GM15510 (cell line): ENCODE results near the gene C19orf47.

ENCODE experiments used
- POLR2A ChIP-seq: IDR thresholded peaks from 3 replicates; pipeline ENCODE4 v1.6.1; 2011; ENCODE audit warnings: borderline replicate concordance; ENCODE audit not compliant: insufficient read length; ENCODE audit errors: extremely low read depth

C19orf47 gene

DNA sequence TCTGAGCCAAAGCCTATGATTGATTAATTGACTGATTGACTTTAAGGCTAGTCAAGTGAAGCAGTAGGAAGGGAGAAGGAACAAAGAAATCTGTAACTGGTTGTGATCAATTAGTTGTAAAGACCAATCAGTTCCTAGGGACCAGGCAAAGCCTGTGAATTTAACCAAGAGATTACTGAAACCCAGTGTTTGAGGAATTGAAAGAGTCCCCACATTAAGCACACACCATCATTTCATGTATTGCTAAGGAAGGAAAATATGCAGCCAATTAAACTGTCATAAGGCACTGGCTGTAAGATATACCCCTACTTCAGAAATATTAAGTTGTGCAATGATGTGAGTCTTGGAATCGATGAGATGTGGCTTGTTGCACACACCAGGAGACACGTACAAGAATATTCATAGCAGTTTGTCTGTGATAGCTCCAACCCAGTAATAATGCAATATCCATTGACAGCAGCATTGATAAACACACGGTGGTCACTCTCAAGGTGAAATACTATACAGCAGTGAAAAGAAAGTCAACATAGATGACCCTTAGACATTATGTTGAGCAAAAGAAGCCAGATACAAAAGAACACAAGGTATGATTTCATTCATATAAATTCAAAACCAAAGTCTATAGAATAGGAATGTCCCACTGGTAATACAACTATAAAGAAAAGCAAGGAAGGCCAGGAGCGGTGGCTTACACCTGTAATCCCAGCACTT lies 9.0 kb downstream of the C19orf47 start:
- TF ChIP-seq POLR2A: no peak

DNA sequence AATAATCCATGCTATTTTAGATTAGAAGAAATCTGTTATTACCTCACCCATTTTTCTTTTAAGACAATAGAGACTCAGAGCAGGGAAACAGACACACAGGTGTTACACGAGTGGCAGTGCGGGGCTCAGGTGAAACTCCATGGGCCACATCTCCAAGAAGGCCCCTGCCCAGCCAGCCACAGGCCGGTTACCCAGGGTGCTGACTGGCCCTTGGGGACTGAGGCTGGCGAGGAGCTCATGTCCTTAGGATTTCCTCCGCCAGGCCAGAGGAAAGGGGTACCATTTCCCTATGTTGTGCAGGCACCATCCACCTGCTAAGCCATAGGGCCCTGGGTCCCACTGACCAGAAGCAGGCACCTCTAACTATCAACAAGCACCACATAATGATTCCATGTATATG lies 10.6 kb downstream of the C19orf47 start:
- no peak for TF ChIP-seq POLR2A

DNA sequence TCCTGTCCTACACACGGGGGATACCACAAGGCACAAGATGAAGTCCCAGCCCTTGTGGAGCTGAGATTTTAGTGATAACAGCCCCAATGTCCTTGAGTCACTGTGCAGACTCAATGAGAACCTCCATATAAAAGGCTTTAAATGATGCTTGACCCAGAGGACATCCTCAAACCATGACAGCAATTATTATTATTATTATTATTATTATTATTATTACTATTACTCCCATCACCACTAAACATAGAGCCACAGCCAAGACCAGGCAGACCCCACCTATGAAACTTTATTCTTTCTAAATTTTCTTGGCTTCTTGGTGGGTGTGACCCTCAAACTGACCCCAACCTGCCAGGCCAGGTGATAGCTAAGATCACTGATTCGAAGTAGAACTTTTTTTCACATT lies 11.1 kb downstream of the C19orf47 start:
- TF ChIP-seq POLR2A: no peak

DNA sequence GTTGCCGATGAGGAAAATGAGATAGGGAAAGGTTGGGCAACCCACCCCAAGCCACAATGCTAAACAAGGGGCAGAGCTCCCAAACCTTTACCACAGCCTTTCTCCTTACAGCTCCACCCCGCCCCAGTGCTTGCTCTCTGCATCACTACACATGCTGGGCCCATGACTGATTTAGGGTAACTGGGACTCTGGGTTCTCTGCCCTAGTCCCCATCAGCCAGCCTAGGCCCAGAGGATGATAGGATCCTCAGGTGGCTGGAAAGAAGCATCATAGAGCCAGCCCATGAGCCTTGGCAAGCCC lies 11.6 kb downstream of the C19orf47 start:
- TF ChIP-seq POLR2A: no peak

DNA sequence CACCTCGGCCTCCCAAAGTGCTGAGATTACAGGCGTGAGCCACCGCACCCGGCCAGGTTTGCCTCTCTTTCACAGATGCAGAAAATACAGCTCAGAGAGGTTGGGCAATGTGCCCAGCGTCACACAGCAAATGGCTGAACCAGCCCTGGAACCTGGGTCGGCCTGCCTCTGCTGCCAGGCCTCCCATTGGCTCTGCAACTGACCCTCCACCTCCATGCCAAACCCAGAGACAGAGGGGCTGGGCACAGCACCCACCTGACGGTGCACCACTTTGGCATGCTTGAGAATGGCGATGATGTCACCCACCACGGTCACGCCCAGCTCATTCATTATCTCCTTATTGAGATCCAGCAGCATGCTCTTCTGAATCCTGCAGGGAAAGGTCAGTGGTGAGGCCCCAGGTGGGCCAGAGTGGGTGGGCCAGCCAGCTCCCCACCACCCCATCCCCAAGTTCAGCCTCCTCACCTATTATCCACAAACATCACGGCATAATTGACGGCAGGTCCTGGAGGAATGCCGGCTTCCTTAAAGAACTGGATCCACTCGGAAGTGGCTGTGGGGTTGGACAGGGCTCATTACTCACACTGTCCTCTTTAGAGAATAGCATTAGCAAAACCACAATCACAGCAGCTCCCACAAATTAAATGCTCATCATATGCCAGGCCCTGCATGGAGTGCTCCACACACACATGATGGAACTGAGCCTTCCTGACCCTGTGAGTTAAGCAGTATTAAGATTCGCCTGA lies 12.2 kb downstream of the C19orf47 start:
- TF ChIP-seq POLR2A: no peak

DNA sequence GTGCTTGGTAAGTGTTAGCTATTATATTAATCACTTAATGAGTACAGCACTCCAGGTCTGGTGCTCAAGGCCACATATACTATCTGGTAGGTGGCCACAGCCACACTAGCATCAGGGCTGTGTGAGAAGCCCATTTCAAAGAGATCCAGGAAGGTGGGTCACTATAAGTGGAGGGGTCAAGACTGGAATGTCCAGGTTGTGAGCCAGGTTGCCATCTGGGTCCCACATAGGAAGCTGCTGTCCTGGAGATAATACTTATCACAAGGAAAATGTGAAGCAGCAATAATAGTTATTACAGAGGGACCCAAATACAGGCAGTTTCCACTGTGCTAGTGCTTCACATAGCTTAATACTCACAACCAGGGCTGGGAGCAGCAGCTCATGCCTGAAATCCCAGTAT lies 13.1 kb downstream of the C19orf47 start:
- no peak for TF ChIP-seq POLR2A

DNA sequence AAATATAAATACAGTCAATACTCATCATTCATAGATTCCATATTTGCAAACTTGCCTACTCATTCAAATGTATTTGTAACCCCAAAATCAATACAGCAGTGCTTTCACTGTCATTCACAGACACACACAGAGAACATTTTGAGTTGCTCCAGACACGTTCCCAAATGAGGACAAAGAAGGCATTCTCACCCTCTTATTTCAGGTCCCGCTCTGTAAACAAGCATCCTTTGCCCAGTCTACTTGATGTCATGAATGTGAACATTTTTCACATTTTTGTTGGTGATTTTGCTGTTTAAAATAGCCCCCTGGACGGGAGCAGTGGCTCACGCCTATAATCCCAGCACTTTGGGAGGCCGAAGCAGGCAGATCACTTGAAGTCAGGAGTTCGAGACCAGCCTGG lies 15.5 kb downstream of the C19orf47 start:
- TF ChIP-seq POLR2A: no peak

DNA sequence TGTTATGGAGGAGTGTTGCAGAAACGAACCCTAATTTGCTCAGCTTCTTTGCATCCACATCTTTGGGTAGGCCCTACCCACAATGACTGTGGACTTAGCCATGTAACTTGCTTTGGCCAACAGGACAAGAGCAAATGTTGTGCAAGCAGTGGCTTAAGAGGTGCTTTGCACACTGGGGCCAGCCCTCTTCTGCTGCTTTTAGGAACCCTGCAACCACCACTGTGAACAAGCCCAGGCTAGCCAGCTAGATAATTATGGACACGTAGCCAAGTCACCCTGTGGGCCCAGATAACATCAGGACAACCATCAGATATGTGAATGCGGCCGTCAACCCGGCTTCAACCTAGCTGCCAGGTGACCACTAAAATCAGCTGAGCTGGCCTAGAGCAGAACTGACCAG lies 17.1 kb downstream of the C19orf47 start:
- no peak for TF ChIP-seq POLR2A

DNA sequence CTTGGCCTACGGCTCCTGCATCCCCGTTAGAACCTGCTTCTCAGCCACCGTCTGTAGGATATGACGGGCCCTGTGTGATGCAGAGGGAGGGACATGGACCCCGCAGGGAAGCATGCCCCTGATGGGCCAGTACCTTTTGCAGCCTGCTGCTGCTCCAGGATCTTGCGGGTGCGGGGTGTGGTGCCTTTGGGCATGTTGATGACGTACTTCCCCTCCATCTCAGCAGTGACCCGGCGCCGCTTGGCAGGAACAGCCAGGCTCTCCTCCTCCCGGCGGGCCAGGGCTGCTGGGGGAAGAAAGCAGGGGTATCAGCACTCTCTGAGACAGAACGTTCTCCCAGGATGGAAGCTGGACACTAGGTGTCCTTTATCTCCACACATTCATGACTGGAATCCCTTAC lies 22.0 kb downstream of the C19orf47 start:
- no peak for TF ChIP-seq POLR2A

DNA sequence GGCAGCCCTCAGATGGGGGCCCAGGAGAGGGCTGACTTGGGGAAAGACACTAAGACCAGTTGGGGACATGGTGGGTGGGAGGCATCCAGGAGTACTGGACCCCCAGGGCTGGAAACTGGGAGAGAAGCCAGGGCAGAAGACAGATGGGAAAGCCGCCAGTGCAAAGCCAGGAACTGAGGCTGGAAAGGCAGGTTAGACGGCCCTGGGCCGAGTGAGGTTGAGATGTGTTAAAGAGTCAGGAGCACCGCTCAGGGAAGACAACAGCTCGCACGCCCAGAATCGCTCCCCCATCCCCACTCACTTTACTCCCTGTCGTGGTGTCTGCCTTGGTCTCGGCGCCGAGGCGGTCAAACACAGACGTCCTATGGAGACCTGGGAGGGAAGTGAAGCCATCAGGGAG lies 24.5 kb downstream of the C19orf47 start:
- TF ChIP-seq POLR2A: no peak

DNA sequence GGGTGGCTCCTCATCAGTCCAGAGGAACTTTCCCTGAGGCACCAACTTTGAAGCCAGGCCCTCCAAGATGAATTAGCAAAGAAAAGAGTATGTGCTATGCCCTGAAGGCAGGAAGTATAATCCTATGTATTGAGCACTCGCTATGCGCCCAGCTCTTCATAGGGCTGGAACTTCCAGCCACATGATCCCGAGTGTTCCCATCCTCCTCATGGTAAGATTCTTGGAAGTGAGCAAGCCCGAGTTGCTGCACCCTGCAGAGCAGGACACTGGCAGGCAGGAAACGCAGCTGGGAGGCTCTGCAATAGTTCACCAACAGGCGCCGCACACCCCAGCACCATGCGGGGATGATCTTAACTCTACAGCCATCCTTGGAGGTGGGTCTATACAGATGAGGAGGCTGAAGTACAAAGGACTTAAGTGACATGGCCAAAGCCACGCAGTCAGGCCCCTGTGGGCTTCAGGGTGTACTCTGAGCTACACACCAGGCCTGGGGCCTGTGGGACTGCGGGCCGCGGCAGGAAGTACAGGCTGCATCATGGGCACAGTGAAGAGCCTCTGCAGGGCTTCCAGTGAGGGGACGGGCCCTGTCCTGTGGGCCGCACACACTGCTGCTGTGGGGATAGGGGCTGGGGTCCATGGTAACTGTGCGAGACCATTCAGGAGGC lies 25.1 kb downstream of the C19orf47 start:
- no peak for TF ChIP-seq POLR2A

DNA sequence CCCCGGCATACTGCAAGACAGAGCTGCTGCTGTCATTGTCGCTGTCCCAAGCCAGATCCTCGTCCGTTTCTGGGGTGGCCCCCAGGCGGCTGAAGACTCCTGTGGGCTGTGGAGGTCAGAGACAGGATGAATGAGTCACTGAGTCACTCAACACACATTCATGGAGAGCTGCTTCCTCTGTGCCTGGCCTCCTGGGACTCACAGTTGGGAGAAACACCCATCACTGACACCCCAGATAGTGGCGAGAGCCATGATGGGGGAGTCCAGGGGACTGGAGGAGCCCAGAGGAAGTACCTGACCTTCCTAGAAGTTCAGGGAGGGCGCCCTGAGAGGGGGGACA lies 26.0 kb downstream of the C19orf47 start:
- TF ChIP-seq POLR2A: no peak

DNA sequence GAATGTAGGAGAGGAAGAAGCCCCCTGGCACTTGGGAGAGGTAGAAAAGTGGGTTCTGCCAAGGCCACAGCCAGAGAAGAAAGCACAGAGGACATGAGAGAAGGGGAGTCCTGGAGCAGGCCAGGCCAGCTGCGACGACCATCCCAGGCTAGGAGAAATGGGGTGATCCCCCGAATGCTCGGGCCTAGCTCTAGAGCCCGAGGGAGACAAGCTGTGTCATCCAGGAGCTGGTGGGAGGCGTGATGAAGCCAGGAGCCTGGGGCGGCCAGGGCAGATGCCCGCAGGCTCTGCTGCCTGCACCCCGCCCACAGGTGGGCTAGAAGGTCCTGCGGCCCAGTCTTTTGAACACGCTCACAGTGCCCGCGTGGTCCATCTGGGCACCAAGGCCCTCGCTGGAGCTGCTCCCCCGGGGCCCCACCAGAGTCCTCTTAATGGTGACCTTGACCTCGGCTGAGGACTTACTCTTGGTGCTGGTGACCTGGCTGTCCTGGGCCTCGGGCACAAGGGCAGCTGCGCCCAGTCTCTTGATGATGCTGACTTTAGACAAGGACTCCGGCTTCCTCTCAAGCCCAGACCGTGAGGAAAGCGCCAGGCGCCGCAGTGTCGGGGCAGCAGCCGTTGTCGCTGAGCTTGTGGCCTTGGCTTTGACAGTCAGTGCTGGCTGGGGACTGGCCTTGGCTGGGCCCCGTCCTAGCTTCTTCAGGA lies 26.5 kb downstream of the C19orf47 start:
- TF ChIP-seq POLR2A: no peak

DNA sequence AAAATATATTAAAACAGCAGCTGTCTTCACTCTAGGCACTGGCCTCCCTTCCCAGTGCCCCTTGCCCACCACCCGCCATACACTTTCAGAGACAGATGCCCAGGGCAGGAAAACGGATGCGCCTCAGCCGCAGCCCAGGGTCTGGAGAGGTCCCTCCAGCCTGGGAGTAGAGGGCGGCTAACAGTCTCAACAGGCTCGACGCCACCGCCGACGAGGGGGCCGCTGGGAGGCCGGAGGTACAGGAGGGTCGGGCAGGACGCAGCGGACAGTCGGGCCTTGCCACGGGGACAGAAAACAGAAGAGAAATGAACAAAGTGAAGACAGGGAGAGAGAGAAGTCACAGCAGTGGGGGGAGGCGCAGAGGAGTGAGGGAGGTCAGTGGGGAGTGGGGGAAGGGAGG lies 27.1 kb downstream of the C19orf47 start:
- TF ChIP-seq POLR2A: no peak

DNA sequence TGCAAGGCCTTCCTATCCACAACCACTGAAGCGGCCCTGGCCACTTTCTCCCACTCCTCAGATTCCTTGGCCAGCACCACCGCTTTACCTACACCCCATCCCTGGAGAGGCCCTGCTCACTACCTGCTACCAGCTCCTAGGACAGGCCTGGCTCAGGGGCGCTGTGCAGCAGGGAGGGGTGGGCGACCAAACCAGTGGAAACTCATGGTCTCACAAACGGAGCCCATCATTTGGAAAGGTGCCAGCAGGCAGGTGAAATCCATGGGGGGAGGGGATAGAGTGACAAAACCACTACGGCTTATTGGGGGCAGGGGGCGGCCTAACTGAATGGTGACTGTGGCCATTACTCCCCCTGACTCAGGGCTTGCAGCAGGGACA lies 27.6 kb downstream of the C19orf47 start:
- TF ChIP-seq POLR2A: no peak
